Sigmoid colon (tissue), 7 donors: Measurements from ENCODE around the gene NEBL. TPM values are rescaled to one million over a fixed set of nuclear protein-coding genes. Genes with fewer than 3 reads are reported as not detected.

ENCODE experiments used
- DNase-seq: peaks from one replicate; pipeline ENCODE4 v3.0.0-alpha.2; 2019
- H3K27ac ChIP-seq, 4 donors: fragments of 200-600 bp; sonication (generic); one replicate each; pipeline ENCODE4 v1.5.1; 2016 to 2019; ENCODE audit warnings: mild to moderate bottlenecking in 1 of 4
- H3K27me3 ChIP-seq, 3 donors: fragments of 200-600 bp; sonication (generic); one replicate each; pipeline ENCODE4 v1.5.1; 2019; ENCODE audit warnings: mild to moderate bottlenecking in 1 of 3
- H3K36me3 ChIP-seq, 4 donors: fragments of 200-600 bp; sonication (generic); one replicate each; pipeline ENCODE4 v1.5.1; 2016 to 2019
- H3K4me1 ChIP-seq, 4 donors: fragments of 200-600 bp; sonication (generic); one replicate each; pipeline ENCODE4 v1.5.1; 2017 to 2019
- H3K4me3 ChIP-seq, 4 donors: fragments of 200-600 bp; sonication (generic); one replicate each; pipeline ENCODE4 v1.5.1; 2017 to 2019; ENCODE audit warnings: mild to moderate bottlenecking in 2 of 4, moderate library complexity in 1 of 4
- H3K9me3 ChIP-seq, 4 donors: fragments of 200-600 bp in 3 of 4; sonication (generic) in 3 of 4; one replicate each; pipeline versions ENCODE4 v1.5.1 to v1.6.1; 2013 to 2019
- EP300 ChIP-seq, 4 donors: sonication (generic); formaldehyde crosslinking; IDR thresholded peaks; one replicate each; pipeline ENCODE4 v1.6.1; 2017; ENCODE audit warnings: antibody characterized with exemption in 4 of 4
- POLR2A ChIP-seq, 2 donors: fragments of 450-650 bp; IDR thresholded peaks; one replicate each; pipeline ENCODE4 v1.6.1; 2016; ENCODE audit warnings: antibody characterized with exemption in 2 of 2, mild to moderate bottlenecking in 2 of 2, moderate library complexity in 2 of 2
- POLR2AphosphoS5 ChIP-seq, 4 donors: sonication (generic); formaldehyde crosslinking; IDR thresholded peaks; one replicate each; pipeline ENCODE4 v1.6.1; 2017; ENCODE audit warnings: antibody characterized with exemption in 4 of 4
- WGBS, 2 donors: extraction: QIAGEN DNeasy Blood & Tissue Kit; methylation state at CpG; one replicate each; pipeline ENCODE4 v1.1.7; 2013; 5-methylcytosine and 5-hydroxymethylcytosine counted together
- intact Hi-C: fragments of 100-400 bp; cut with DNase I; formaldehyde crosslinking; loops from one replicate; pipeline ENCODE4 v1.15.1; 2023
- polyA plus RNA-seq, 3 donors: library from polyadenylated mRNA; stranded (reverse); fragments of 200-250 nt; gene quantifications; one replicate each; pipeline ENCODE4 v1.2.3, GENCODE V29; 2013
- total RNA-seq, 4 donors: library from RNA; depleted of rRNA; stranded (reverse); fragments of >200 nt; gene quantifications; one replicate each; pipeline ENCODE4 v1.1.0, GENCODE V29; 2016
- TF ChIP-seq, protein P1 (sequence below), 4 experiments: fragments of 450-650 bp in 3 of 4; fragments of 200-600 bp in 1 of 4; IDR thresholded peaks; one replicate each; pipeline ENCODE4 v1.5.1; 2016 to 2019; ENCODE audit warnings: antibody characterized with exemption in 4 of 4, mild to moderate bottlenecking in 3 of 4, moderate library complexity in 2 of 4
- donor health status: healthy with polysubstance abuse.
- donor health status: Bipolar disorder and iron deficiency.
- donor health status: healthy.

The NEBL gene
- total and polyA plus RNA-seq, 7 donors = 1.1 to 4.9 (median 2.1) TPM

DNA sequence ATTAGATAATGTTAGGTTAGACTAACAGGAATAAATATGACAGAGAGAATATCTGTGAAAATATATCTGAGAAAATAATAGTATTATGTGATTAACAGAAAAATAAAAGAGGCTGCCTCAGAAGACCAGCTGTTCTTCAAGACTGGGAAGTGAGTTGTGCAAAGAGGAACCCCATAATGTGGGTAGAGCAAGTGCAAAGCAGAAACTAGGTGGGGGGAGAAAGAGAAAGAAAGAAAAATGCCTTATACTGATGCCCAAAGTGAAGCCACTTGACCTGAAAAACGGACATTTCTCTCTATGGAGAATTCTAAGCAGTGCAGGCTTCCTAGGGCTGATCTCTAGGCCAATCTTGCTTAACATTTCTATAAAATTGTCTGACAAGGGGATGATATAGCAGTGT, 3.8 kb downstream of the NEBL start:
- WGBS, 2 donors = 72 to 79% methylated on average over 1 of the region's 1 CpG
- no peaks in the 10 kb centered on the region for H3K36me3 ChIP-seq
- H3K4me1 ChIP-seq = no peaks in the 10 kb centered on the region
- no peak overlapping the region for H3K4me3 ChIP-seq
- H3K27ac ChIP-seq = no peak overlapping the region
- H3K27me3 ChIP-seq = no peaks in the 10 kb centered on the region
- TF ChIP-seq POLR2A (IDR thresholded peaks at IDR 0.05) (no peak), EP300 (IDR thresholded peaks at IDR 0.05) (no peak)
- H3K9me3 ChIP-seq = no peaks in the 10 kb centered on the region
- DNase-seq = no peak
- intact Hi-C loops = no loop called here

DNA sequence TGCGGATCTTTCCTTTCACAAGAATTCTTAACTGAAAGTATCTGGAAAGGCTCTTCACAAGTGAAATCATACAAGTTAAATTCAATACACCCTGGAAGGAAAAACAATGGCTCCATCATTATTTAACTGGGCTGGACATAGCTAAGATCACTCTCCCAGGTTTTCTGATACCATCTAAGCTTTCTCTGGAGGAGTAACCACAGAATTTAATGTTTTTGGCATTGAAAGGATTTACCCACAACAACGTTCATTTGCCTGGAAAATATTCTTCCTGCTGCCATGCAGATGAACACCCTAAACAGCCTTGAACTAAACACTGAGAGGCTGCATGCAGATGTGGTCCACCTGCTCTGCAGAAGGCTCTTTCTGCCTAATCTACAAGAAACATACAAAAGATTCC, 4.3 kb downstream of the NEBL start:
- no peak for DNase-seq
- H3K4me3 ChIP-seq = no peak overlapping the region
- no peaks in the 10 kb centered on the region for H3K36me3 ChIP-seq
- H3K9me3 ChIP-seq = no peaks in the 10 kb centered on the region
- H3K27ac ChIP-seq = no peak overlapping the region
- 78 to 84% methylated on average over 2 of the region's 2 CpGs for WGBS, 2 donors
- no peaks in the 10 kb centered on the region for H3K27me3 ChIP-seq
- no peaks in the 10 kb centered on the region for H3K4me1 ChIP-seq
- TF ChIP-seq POLR2AphosphoS5 (IDR thresholded peaks at IDR 0.05) (no peak), EP300 (IDR thresholded peaks at IDR 0.05) (no peak), POLR2A (IDR thresholded peaks at IDR 0.05) (no peak)
- TF ChIP-seq, protein P1, sequence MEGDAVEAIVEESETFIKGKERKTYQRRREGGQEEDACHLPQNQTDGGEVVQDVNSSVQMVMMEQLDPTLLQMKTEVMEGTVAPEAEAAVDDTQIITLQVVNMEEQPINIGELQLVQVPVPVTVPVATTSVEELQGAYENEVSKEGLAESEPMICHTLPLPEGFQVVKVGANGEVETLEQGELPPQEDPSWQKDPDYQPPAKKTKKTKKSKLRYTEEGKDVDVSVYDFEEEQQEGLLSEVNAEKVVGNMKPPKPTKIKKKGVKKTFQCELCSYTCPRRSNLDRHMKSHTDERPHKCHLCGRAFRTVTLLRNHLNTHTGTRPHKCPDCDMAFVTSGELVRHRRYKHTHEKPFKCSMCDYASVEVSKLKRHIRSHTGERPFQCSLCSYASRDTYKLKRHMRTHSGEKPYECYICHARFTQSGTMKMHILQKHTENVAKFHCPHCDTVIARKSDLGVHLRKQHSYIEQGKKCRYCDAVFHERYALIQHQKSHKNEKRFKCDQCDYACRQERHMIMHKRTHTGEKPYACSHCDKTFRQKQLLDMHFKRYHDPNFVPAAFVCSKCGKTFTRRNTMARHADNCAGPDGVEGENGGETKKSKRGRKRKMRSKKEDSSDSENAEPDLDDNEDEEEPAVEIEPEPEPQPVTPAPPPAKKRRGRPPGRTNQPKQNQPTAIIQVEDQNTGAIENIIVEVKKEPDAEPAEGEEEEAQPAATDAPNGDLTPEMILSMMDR (IDR thresholded peaks at IDR 0.05) = no peak
- intact Hi-C loops = no loop called here

DNA sequence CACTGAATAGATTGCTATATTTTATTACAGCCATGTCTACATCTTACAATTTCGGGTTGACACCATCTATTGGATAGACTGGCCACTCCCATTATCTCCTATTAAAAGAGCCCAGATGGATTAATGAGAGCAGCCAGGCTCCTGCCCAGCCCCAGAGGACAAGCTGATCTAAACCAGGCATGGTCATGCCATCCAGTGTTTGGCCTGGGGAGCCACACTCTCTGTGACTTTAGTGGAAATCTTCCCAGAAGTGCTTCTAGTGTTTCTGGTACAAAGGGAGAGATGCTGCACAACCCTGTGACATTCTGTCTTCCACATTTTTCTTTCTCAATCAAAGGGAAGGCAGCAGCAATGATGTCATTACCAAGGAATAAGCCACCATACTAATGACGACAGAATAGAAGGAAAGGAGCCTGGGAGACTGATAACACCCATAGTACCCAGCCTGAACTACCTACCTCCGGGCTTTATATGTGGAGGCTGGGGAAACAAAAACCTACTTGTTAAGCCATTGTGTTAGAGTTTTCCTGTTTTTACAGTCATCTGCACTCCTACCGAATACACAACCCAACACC, 5.0 kb downstream of the NEBL start:
- TF ChIP-seq, protein P1 (IDR thresholded peaks at IDR 0.05) = no peak
- TF ChIP-seq POLR2A (IDR thresholded peaks at IDR 0.05) (no peak), EP300 (IDR thresholded peaks at IDR 0.05) (no peak), POLR2AphosphoS5 (IDR thresholded peaks at IDR 0.05) (no peak)
- H3K4me1 ChIP-seq = no peaks in the 10 kb centered on the region
- 86 to 89% methylated on average over 4 of the region's 4 CpGs for WGBS, 2 donors

DNA sequence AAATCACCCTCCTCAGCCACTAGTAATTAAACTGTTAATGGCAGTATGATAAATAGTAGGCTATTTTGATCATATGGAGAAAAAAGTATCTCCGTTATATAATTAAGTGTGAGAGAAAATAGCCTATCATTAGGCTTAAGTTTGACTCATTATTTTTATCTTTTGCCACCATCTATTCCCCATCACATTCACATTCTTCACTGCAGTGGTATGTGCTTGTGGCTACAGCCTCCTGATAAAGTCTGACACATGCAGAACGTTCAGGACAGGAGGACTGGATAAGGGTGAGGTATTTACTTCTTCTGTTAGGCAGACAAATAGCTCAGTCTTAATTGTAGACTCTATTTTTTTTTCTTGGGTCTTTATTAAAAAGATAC, 5.8 kb downstream of the NEBL start:
- Histone ChIP-seq H3K4me1 (no peaks in the 10 kb centered on the region), H3K36me3 (no peaks in the 10 kb centered on the region), H3K4me3 (no peak overlapping the region), H3K9me3 (no peaks in the 10 kb centered on the region), H3K27ac (no peak overlapping the region), H3K27me3 (no peaks in the 10 kb centered on the region)
- DNase-seq = no peak
- TF ChIP-seq EP300 (IDR thresholded peaks at IDR 0.05) (no peak), POLR2A (IDR thresholded peaks at IDR 0.05) (no peak), POLR2AphosphoS5 (IDR thresholded peaks at IDR 0.05) (no peak)
- TF ChIP-seq, protein P1 (IDR thresholded peaks at IDR 0.05) = no peak
- intact Hi-C loops = no loop called here
- WGBS, 2 donors = 62 to 80% methylated on average over 2 of the region's 2 CpGs

More for the DNA sequence above, 5.0 kb downstream of the NEBL start:
- Histone ChIP-seq H3K4me3 (no peak overlapping the region), H3K9me3 (no peaks in the 10 kb centered on the region), H3K36me3 (no peaks in the 10 kb centered on the region), H3K27me3 (no peaks in the 10 kb centered on the region), H3K27ac (no peak overlapping the region)
- intact Hi-C loops = no loop called here
- no peak for DNase-seq

DNA sequence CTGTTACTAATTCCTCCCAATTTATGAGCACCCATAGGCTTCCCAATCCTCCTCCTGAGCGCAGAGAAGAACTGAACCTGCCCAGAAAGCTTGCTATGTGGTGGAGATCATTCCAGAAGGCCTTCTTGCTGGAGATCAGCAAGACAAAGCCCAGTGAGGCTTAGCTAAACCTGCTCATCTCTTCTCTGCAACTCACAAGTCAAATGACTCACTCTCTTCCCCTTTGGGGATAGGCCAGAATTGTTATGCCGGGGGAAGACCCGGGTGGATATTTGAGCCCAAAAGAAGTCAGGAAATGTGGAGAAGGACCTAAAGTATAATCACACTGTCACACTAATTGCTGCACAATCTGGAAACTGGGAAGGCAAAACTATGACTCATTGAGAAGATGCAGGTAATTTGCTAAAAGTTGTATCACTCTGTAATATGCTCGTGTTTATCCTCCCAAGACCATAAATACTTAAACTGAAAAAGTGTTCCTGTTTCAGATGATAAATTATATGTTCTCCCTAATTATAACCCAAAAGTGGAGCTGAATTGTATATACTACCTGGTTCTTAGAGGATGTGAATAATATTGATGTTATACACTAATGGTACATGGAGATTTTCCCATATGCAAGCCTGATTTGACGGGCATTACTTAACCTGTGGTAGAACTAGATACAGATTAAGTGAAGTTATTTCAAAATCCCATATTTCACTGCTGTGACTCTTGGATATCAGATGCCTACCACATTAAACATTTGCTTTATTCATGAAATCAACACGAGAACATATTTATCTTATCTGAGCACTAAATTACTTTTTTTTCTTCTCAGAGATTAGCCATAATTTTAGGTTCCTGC, 6.4 kb downstream of the NEBL start:
- no peak for DNase-seq
- Histone ChIP-seq H3K4me3 (no peak overlapping the region), H3K36me3 (no peaks in the 10 kb centered on the region), H3K27me3 (no peaks in the 10 kb centered on the region), H3K9me3 (no peaks in the 10 kb centered on the region), H3K27ac (no peak overlapping the region), H3K4me1 (no peaks in the 10 kb centered on the region)
- 76 to 80% methylated on average over 6 of the region's 6 CpGs for WGBS, 2 donors
- TF ChIP-seq POLR2A (IDR thresholded peaks at IDR 0.05) = no peak
- TF ChIP-seq, protein P1 (IDR thresholded peaks at IDR 0.05) = no peak
- no peak for TF ChIP-seq POLR2AphosphoS5 (IDR thresholded peaks at IDR 0.05)
- no peak for TF ChIP-seq EP300 (IDR thresholded peaks at IDR 0.05)
- intact Hi-C loops = no loop called here
